Measurements from ENCODE around the gene UNKL.
A peak's percentile ranks its signal among the peaks of the same experiment; 100 is the strongest.
"Not testable (repeated sequence)": the region's sequence is repeated elsewhere in the genome, so short reads cannot be mapped to it uniquely, and the experiment has no call there.

Gene UNKL

DNA sequence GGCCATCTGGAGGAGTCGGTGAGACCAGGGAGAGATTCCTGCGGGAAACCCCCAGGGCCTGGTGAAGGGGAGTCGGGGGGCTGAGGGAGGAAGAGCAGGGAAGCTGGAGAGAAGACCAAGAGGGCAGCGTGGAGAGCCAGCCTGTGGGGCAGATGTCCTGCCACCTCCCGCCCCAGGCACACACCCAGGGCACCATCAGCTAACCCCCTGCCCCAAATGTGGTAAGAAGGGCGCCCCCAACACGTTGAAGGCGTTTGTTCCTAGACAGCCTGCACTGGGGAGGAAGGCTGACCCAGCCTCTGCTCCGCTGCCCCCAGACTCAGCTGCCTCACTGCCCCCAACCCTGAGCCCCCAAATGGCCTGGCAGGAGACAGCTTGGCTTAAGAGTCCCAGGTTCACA, 79.8 kb downstream of the UNKL start:
- Histone ChIP-seq H3K79me2 (ENCODE audit: control insufficient read depth, insufficient read depth, low read length, unreplicated experiment) (no peaks in the 10 kb centered on the region), H2AFZ (ENCODE audit: low read length, unreplicated experiment) (no peak overlapping the region), H3K27ac (ENCODE audit: low read depth, low read length) (no peak overlapping the region), H3K36me3 (ENCODE audit: insufficient read depth, low read length) (no peaks in the 10 kb centered on the region), H3K4me3 (ENCODE audit: low read depth, low read length) (no peak overlapping the region), H3K4me1 (ENCODE audit: control insufficient read depth, insufficient read depth, low read length, unreplicated experiment) (peaks cover 11% of the 10 kb centered on the region), H3K27me3 (ENCODE audit: insufficient read depth, low read length) (peaks cover 64% of the 10 kb centered on the region)

DNA sequence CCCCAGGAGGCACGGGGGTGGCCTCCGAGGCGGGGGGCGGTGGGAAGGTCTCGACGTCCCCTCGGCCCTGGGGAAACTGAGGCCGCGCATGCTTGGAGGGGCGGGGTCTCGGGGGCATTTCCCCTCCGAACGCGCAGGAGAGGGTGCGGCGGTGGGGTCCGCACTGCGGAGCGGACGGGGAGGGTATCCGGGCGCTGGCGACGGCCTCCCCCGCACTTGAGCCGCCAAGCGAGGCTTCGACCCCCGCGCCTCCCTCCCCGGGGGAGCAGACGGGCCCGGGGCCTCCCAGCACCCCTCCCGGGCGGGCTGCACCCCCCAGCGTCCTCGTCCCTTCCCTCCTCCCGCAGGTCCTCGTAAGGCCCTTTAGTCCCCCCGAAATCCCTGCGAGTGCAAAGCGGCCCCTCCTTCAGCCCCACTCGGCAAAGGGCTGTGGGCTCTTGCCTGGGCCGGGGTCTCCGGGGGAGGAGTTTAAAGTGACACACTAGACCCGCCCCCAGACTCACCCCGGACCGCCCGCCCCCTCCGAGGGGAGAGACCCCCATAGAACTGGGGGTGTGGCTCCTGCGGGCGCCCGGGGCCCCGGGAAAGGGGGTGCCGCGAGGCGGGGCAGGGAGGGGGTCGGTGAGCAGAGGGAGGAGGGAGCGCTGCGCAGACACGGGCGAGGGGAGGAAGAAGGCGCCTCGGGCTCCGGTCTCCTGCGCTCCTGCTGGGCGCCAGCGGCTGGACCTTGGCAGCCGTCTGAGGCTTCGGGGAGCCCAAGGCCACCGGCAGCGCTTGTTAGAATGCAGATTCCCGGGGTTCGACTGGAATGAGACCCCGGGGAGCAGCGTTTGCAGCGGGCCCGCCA, 80.4 kb downstream of the UNKL start:
- no peak overlapping the region for H3K27ac ChIP-seq (ENCODE audit: low read depth, low read length)
- H3K27me3 ChIP-seq (ENCODE audit: insufficient read depth, low read length), result peaks cover 64% of the 10 kb centered on the region
- H3K4me3 ChIP-seq (ENCODE audit: low read depth, low read length), result no peak overlapping the region
- H3K36me3 ChIP-seq (ENCODE audit: insufficient read depth, low read length), result no peaks in the 10 kb centered on the region
- peaks cover 11% of the 10 kb centered on the region for H3K4me1 ChIP-seq (ENCODE audit: control insufficient read depth, insufficient read depth, low read length, unreplicated experiment)
- no peaks in the 10 kb centered on the region for H3K79me2 ChIP-seq (ENCODE audit: control insufficient read depth, insufficient read depth, low read length, unreplicated experiment)
- no peak overlapping the region for H2AFZ ChIP-seq (ENCODE audit: low read length, unreplicated experiment)

DNA sequence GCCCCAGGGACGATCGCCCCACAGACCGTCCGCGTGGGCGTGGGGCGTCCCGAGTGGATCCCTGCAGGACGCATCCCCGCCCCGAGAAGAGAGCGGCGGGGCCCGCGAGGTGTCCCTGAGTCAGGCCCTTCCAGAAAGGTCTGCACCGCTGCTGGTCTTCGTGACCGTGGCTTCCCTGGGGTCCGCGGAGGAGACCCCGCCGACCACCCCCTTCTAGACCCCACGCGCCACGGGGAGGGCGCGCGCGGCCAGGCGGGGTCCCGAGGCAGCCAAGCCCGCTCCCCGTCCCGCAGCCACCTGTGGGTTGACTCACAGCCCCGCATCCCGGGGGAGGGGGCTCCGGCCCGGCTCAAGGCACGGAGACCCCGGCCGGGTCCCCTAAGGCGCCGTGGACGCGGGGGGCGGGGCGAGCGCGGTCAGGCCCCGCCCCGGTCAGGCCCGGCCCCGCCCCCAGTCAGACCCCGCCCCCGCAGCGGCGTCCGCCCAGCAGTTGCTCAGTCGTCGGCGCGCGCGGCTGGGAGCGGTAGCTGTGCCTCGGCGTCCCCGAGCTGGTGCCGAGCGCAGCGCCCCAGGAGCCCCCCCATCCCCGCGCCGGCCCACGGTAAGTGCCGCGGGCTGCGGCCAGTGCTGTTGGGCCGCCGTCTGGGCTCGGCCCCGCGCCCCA, 81.2 kb downstream of the UNKL start, which contains the start of gene BAIAP3:
Gene BAIAP3 (plus strand): TSS at position 497 of the 664 bp plus-strand sequence. CDS start 4,905 bp downstream, outside the sequence.
- Histone ChIP-seq H3K27ac (ENCODE audit: low read depth, low read length) (no peak within 1 kb of the TSS), H3K27me3 (ENCODE audit: insufficient read depth, low read length) (peaks cover 64% of the 10 kb centered on the region), H3K4me1 (ENCODE audit: control insufficient read depth, insufficient read depth, low read length, unreplicated experiment) (peaks cover 11% of the 10 kb centered on the region), H2AFZ (ENCODE audit: low read length, unreplicated experiment) (no peak within 1 kb of the TSS), H3K4me3 (ENCODE audit: low read depth, low read length) (no peak within 1 kb of the TSS), H3K36me3 (ENCODE audit: insufficient read depth, low read length) (no peaks in the 10 kb centered on the region), H3K79me2 (ENCODE audit: control insufficient read depth, insufficient read depth, low read length, unreplicated experiment) (no peaks in the 10 kb centered on the region)

DNA sequence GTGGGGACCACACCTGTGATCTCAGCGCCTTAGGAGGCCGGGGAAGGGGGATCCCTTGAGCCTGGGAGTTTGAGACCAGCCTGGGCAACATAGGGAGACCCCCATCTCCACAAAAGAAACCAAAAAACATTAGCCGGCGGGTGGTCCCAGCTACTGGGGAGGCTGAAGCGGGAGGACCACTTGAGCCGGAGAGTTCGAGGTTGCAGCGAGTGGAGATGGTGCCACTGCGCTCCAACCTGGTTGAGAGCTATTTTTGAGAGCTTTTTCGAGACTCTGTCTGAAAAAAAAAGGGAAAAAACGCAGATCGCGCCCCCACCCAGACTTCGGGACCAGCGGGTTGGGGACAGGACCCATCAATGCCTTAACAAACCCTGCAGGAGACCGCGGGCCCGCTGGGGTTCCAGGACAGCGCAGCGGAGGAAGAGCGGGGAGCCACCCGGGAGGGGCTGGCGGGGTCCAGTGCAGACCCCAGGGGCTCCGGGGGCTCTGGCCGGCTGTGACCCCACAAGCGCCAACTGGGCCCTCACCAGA, 81.8 kb downstream of the UNKL start:
- H3K79me2 ChIP-seq (ENCODE audit: control insufficient read depth, insufficient read depth, low read length, unreplicated experiment), result no peaks in the 10 kb centered on the region
- H3K27ac ChIP-seq (ENCODE audit: low read depth, low read length), result no peak overlapping the region
- H2AFZ ChIP-seq (ENCODE audit: low read length, unreplicated experiment), result no peak overlapping the region
- H3K27me3 ChIP-seq (ENCODE audit: insufficient read depth, low read length), result peaks cover 64% of the 10 kb centered on the region
- H3K36me3 ChIP-seq (ENCODE audit: insufficient read depth, low read length), result no peaks in the 10 kb centered on the region
- H3K4me3 ChIP-seq (ENCODE audit: low read depth, low read length), result no peak overlapping the region
- peaks cover 11% of the 10 kb centered on the region for H3K4me1 ChIP-seq (ENCODE audit: control insufficient read depth, insufficient read depth, low read length, unreplicated experiment)

DNA sequence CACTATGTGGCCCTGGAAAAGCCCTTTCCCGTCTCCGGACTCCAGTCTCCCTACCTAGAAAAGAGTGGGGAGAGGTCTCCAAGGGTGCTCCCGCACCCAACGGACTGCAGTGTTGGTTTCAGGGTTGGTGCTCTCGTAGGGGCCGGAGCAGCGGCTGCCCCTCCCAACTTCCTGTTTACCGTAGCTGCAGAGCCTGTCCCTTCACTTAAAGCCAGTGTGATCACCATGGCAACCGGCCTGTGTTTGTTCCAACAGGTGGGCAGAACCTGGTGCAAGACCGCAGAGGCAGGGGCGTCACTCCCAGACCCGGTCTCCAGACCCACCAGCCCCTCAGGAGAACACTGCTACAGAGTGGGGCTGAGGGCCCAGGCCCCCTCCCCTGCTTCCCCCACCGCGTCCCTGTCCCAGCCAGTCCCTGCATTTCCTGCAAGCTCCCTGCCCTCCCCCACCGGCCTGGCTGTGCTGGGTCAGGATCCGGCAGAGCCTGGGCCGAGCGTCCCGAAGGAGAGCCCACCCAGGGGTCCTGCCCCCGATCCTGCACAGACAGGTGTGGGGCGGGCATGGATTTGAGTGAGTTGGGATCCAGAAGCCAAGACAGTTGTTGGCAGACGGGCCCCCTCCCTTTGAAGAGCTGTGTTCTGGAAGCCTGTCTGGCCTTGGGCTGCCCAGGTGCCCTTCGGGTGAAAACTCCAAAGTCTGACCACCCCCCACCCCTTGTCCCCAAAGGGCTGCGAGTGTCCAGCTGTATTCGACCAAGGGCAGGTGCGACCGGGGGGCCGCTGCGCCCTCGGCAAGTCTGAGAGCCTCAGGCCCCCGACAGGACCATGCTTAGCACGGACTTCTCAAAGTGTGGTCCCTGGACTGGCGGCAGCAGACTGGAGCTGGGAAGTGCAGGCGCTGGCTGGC, 82.5 kb downstream of the UNKL start:
- H3K36me3 ChIP-seq (ENCODE audit: insufficient read depth, low read length), result no peaks in the 10 kb centered on the region
- H3K27ac ChIP-seq (ENCODE audit: low read depth, low read length), result no peak overlapping the region
- no peak overlapping the region for H2AFZ ChIP-seq (ENCODE audit: low read length, unreplicated experiment)
- H3K4me1 ChIP-seq (ENCODE audit: control insufficient read depth, insufficient read depth, low read length, unreplicated experiment), result peaks cover 11% of the 10 kb centered on the region
- H3K27me3 ChIP-seq (ENCODE audit: insufficient read depth, low read length), result peaks cover 63% of the 10 kb centered on the region
- no peaks in the 10 kb centered on the region for H3K79me2 ChIP-seq (ENCODE audit: control insufficient read depth, insufficient read depth, low read length, unreplicated experiment)
- H3K4me3 ChIP-seq (ENCODE audit: low read depth, low read length), result peak overlapping the region; percentile 29; the same call in 1 of the 2 replicates

DNA sequence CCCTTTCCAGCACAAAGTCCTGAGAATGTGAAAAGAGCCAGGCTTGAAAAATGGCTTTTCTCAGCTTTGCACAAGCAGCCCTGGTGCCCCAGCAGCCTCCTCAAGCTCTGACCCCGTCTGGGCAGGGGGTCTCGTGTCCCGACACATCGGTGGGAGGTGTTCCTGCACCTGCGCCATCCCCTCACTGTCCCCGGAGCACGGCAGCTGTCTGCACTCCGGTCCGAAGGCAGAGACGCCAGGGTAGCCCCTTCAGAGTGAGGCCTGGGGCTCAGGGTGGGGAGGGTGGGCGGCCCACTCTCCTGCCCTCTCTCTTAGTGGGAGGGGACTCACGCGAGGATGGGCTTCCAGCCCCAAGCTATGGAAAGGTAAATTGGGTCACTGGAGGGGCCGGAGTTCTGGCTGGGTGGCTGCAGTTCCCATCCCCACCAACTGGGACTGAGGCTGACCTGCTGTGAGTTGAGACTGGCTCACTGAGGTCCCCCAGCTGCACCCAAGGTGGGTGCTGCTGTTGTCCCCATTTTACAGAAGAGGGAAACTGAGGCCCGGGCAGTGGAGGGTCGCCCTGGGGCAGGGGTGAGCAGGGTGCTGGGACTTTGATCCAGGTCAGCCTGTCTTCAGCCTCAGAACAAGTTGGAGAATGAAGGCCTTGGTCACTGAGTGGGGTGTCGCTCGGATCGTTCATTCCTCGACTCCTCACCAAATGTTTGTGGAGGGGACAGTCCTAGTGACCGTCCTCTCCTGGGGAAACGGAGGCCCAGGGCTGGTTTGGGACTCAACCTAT, 83.4 kb downstream of the UNKL start:
- peaks cover 11% of the 10 kb centered on the region for H3K4me1 ChIP-seq (ENCODE audit: control insufficient read depth, insufficient read depth, low read length, unreplicated experiment)
- peaks cover 54% of the 10 kb centered on the region for H3K27me3 ChIP-seq (ENCODE audit: insufficient read depth, low read length)
- no peak overlapping the region for H3K27ac ChIP-seq (ENCODE audit: low read depth, low read length)
- no peaks in the 10 kb centered on the region for H3K79me2 ChIP-seq (ENCODE audit: control insufficient read depth, insufficient read depth, low read length, unreplicated experiment)
- peak overlapping the region; percentile 29; the same call in 1 of the 2 replicates for H3K4me3 ChIP-seq (ENCODE audit: low read depth, low read length)
- no peaks in the 10 kb centered on the region for H3K36me3 ChIP-seq (ENCODE audit: insufficient read depth, low read length)
- no peak overlapping the region for H2AFZ ChIP-seq (ENCODE audit: low read length, unreplicated experiment)

DNA sequence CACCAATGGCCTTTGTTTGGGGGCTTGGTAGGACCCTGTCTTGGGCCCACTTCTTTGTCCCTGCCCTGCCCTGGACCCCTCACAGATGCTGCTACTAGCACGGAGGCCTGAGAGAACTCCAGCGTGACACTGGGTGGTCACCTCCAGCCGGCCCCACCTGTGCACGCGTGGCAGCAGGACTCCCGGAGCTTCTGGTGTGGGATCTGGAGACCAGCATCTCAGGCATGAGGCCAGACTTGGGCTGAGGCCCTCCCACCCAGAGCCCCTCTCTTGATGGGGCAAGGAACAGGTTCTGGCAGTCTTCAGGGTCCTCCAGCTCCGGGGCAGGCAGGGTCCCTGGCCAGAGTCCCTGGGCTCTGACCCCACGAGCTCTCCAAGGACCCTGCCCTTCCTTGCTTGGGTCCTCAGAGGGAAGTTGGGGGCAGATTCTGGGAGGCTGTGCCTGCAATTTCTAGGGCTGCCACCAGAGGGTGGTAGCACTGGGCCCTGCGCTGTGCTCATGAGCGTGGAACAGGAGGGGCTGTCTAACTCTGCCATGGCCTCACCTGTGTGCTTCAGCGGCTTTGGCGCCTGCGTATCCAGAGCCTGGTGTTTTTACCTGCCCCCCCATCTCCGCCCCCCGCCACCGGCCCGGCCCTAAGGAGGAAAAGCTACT, 84.1 kb downstream of the UNKL start:
- Histone ChIP-seq H3K4me3 (ENCODE audit: low read depth, low read length) (no peak overlapping the region), H3K4me1 (ENCODE audit: control insufficient read depth, insufficient read depth, low read length, unreplicated experiment) (peaks cover 11% of the 10 kb centered on the region), H3K79me2 (ENCODE audit: control insufficient read depth, insufficient read depth, low read length, unreplicated experiment) (no peaks in the 10 kb centered on the region), H3K27ac (ENCODE audit: low read depth, low read length) (no peak overlapping the region), H2AFZ (ENCODE audit: low read length, unreplicated experiment) (no peak overlapping the region), H3K36me3 (ENCODE audit: insufficient read depth, low read length) (no peaks in the 10 kb centered on the region), H3K27me3 (ENCODE audit: insufficient read depth, low read length) (peaks cover 47% of the 10 kb centered on the region)

DNA sequence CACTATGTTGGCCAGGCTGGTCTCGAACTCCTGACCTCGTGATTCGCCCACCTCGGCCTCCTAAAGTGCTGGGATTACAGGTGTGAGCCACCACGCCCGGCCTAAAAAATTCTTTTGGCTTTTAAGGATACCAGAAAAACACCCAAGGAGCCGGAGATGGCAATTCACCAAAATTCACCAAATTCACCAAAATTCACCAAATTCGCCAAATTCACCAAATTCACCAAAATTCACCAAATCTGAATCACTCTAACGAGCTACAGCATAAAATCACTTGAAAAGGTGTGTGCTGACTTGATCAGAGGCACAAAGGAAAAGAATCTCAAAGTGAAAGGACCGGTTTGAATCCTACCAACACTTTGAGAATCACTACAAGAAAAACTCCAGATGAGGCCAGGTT, 85.5 kb downstream of the UNKL start:
- H3K36me3 ChIP-seq (ENCODE audit: insufficient read depth, low read length); H2AFZ ChIP-seq (ENCODE audit: low read length, unreplicated experiment): not testable (repeated sequence)
- peaks cover 11% of the 10 kb centered on the region for H3K4me1 ChIP-seq (ENCODE audit: control insufficient read depth, insufficient read depth, low read length, unreplicated experiment)

DNA sequence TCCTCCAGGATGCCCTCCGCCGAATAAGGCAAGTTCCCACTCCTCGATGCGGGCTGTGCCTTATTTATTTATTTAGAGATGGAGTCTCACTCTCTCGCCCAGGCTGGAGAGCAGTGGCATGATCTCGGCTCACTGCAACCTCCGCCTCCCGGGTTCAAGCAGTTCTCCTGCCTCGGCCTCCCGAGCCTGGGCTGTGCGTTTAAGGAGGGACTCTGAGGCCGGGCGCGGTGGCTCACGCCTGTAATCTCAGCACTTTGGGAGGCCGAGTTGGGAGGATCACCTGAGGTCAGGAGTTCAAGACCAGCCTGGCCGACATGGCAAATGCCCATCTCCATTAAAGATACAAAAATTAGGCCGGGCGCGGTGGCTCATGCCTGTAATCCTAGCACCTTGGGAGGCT, 86.4 kb downstream of the UNKL start:
- not testable (repeated sequence) for H3K27ac ChIP-seq (ENCODE audit: low read depth, low read length); H3K79me2 ChIP-seq (ENCODE audit: control insufficient read depth, insufficient read depth, low read length, unreplicated experiment); H3K4me3 ChIP-seq (ENCODE audit: low read depth, low read length); H2AFZ ChIP-seq (ENCODE audit: low read length, unreplicated experiment); H3K36me3 ChIP-seq (ENCODE audit: insufficient read depth, low read length)
- Histone ChIP-seq H3K4me1 (ENCODE audit: control insufficient read depth, insufficient read depth, low read length, unreplicated experiment) (peaks cover 11% of the 10 kb centered on the region), H3K27me3 (ENCODE audit: insufficient read depth, low read length) (peaks cover 25% of the 10 kb centered on the region)

More for the DNA sequence above, 85.5 kb downstream of the UNKL start:
- H3K4me3 ChIP-seq (ENCODE audit: low read depth, low read length); H3K27ac ChIP-seq (ENCODE audit: low read depth, low read length); H3K79me2 ChIP-seq (ENCODE audit: control insufficient read depth, insufficient read depth, low read length, unreplicated experiment): not testable (repeated sequence)
- peaks cover 33% of the 10 kb centered on the region for H3K27me3 ChIP-seq (ENCODE audit: insufficient read depth, low read length)
